IPS DF 4.7 (cell line): Measurements from ENCODE around the gene KIF6.
"Not testable (repeated sequence)": the region's sequence is repeated elsewhere in the genome, so short reads cannot be mapped to it uniquely, and the experiment has no call there.

Source experiments
- DNase-seq: peaks from one replicate; pipeline ENCODE4 v3.0.0-alpha.2; 2013; ENCODE audit warnings: low spot score; ENCODE audit errors: extremely low read depth

Gene KIF6

DNA sequence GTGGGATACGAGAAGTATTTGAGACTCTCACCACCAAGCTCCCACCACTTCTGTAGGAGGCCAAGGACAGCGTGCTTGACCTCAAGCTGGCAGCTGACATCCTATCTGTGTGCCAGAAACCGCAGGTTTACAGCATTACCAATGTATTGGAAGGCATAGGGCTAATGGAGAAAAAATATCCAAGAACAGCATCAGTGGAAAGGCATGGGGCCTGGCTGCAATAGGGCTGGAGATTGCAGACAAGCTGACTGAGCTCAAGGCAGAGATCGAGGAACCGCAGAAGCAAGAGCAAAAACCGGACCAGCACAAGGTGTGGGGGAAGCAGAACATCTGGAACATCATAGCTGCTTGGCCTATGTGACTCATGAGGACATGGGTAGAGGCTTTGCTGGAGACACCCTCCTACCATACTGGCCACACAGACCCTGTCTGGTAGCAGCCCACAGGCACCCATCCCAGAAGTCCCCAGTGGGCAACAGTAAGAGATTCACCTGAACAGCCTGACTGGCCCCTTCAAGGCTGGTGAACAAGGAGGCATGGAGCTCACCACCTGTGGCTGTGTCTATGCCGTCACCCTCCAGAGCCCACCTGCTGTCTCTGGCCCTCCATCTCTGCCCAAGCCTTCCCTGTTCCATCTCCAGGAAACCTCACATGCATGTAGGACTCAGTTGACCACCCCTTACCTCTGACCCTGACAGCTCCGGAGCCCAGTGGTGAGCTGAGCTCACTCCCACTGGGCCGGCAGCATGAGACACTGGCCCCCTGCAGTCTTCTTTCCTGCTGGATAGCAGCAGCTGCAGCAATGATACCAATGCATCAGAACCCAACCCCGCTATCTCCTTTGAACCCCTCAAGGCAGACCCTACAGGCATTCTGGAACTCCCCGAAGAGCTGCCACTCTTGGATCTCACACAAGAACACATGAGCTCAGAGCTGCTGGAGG, 171.1 kb downstream of the KIF6 start:
- DNase-seq, result no peak

DNA sequence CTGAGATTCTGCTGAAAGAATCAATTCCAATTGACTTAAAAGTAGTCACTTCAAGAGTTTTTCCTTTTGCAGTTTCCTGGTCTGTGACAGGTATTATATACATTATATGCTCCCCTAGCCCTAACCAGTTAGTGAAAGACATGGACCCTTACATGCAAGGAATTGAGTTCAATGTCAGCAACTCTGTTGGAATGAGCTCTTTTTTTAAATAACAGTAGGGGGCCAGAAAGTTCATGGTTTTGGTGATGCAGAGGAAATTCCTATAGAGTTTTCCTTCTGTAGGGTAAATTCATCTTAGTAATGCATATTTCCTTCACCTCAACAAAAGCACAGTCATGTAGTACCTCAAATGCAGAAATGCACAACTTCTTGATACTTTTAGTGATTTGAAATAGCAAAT, 172.2 kb downstream of the KIF6 start:
- peak; percentile 14 for DNase-seq

DNA sequence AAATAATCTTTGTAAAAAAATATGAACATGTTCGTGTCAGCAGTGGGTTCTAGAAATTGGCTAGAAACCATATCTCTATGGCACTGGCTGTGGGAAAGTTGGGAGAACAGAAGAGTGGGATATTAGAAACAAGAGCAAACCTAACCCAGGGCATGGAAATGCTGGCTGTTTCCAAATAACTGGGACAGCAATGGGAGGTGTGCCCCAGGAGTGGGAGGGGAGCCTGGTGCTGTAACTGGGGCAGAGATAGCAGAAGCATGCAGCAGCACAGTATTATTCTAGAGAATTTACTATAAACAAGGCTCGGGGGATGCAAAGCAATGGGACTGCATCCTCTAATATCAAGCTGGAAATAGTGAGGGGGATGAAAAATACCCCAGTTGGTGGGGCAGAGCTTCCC, 175.0 kb downstream of the KIF6 start:
- no peak for DNase-seq

DNA sequence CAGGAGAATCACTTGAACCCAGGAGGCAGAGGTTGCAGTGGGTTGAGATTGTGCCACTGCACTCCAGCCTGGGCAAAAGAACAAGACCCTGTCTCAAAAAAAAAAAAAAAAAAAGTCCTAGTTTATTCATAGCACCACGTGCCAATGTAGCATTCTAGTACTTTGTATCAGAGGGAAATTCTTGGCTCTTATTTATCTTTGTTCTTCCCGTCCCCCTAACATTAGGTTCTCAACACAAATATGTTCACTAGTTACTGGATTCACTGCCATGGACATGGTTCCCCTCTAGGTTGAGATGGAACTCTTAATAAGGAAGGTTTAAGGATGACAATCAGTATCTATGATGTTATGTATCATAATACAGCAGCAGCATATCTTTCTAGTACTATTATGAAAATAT, 178.5 kb downstream of the KIF6 start:
- DNase-seq, result no peak

DNA sequence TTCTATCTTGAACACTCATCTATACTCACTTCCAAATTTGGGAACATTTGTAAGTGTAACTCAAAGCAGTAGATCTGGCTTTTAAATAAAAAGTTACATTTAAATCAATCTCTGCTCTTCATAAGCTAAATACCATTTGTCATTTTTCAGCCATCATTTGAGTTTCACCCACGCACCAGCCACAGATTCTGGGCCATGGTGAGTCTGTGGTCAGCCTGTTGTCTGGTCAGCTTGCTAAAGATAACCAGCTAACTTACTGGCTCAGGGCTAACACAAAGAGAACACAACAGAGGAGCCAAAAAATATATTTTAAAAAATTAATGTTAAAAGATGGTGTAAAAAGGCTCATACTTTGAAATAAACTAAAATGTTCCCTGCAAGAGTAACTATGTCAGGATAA, 181.3 kb downstream of the KIF6 start:
- DNase-seq, result no peak

DNA sequence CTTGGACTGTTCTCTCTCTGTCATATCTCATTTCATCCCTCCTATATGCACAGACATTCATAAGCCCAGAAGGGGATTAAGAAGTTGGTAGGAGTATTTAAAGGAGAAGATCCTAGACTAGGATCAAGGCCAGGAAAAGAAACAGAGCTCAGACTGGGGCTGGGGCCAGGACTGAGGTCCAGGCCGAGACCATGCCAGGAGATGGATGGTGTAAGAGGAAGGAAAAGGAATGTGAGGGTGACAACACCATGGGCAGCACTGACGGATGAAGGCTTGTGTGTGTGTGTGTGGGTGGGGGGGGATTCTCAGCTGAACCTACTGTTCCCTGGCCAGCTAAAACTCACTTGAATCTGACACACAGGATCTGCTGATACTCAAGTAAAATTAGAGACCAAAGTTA, 182.1 kb downstream of the KIF6 start:
- DNase-seq, result no peak

DNA sequence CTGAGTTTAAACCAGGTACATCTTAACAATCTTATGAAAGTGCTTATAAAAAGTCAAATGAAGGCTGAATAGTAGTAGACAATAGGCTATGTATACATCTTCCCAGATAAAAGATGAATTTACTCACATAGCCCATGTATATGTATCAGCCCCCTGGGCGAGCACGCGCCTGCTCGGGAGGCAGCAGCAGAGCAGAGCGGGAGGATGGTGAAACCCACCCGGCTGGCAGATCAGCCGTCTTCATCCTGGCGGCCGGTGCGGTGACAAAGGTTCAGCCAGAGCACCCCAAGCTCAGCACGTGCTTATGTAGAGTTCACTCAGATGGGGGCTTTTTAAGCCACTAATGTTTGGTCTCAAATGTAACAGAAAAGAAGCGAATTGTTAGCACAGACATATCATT, 184.8 kb downstream of the KIF6 start:
- DNase-seq, result no peak

DNA sequence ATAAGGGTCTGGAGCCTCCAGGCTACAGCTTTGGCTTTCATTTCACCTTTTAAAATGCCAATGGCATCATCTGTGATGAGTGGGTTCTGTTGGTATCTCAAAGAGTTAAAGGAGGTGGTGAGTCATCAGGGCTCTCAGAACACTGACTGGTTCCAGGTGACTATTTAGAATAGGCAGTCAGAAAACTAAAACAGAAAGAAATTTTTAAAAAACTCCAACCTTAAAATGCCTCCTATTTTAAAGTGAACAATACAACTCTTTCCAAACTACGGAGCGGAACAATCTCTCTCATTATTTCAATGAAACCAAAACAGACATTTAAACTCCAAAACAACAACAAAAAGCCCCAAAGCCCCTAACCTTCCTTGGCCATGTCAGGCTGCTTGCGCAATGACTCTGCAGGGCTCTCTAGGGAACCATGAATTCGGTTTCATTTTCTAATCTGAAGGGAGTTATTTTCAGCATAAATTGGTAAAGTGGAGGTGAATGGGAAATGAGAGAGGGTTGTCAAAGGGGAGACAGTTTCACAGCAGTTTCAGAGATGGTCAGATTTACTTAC, 194.9 kb downstream of the KIF6 start:
- DNase-seq, result no peak

DNA sequence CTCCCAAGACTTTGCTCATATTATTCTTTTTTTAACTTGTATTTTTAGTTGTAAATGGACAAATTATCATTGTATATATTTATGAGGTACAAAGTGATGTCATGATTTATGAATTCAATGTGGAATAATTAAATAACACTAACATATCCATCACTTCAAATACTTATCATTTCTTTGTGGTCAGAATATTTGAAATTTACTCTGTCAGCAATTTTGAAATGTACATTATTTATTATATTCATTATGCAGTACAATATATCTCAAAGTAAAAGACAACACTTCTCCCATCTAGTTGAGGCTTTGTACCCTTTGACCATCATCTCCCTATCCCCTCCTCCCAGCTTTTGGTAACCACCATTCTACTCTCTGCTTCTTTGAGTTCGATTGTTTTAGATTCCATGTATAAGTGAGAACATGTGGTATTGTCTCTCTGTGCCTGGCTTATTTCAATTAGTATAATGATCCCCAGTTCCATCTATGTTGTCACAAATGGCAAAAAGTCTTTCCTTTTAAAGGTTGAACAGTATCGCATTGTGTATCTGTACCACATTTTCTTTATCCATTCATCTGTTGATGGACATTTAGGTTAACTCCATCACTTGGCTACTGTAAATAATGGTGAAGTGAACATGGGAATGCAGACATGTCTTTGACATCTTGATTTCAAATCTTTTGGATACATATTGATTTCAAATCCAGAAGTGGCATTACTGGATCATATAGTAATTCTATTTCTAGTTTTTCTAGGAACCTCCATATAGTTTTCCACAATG, 197.2 kb downstream of the KIF6 start:
- no peak for DNase-seq

DNA sequence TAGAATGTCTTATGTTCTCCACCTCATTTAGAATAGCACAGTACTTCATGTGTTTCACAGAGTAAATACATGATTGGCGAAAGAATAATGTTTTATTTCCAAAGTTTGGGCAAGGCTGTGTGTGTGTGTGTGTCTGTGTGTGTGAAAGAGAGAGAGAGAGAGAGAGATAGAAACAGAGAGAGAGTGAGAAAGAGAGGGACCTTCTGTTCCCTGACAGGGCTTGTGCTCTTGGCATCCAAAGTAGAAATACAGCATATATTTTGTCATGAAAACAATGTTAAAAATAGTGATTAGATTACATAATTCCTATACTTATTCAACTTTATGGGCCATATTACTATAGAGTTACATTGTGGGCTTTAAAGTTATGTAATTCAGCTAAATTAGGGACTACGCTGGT, 201.2 kb downstream of the KIF6 start:
- no peak for DNase-seq

DNA sequence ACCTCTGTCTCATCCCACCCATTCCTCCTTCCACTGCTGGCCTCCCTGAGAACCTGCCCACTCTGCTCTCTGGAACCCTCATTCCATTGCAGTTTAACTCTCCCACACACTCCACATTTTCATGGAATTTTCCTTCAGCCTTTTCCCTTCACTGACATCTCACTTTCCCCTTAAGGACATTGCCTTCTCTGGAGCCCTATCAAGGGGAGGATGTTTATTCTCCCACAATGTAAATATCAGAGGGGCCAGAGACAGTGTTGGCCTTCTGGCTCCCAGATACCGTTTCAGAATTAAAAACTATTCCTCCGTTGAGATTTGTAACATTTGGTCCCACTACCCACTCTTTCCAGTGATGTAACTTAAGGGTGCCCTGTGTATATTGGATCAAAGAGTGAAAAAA, 203.2 kb downstream of the KIF6 start:
- no peak for DNase-seq

DNA sequence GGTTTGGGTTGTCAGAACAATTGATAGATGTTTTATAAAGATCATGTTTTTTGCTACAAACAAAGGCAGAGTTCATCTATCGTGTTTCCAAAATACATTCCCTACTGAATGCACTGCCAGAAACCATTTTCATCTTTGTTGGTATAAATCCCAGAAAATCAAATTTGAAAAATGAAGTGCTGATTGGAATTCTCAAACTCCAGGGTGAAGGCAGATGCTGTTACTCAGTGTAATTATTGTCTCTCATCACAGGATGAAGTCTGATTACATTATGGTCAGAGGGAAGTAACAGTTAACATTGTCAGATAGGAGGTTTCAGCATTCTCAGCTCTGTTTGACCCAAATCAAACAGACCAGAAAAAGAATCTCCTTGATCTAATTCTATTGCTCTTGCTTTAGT, 204.3 kb downstream of the KIF6 start:
- DNase-seq, result no peak

DNA sequence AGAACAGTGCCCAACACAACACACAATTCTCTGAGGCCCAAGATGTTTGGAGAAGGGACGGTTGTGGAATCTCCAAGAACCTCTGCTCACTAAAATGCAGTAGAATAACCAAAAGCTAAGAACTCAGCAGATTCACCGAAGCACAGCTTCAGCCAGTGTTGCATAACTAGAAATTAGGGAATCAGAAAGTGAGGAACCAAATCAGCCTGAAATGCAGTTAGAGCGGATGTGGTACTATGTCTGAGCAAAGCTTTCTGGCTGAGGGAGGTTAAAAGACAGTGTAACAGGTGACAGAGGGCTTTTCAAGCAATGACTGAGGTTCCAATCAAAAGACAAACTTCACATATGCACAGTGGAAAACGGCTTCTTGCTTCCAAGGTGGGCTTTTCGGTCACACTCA, 204.8 kb downstream of the KIF6 start:
- DNase-seq, result no peak

DNA sequence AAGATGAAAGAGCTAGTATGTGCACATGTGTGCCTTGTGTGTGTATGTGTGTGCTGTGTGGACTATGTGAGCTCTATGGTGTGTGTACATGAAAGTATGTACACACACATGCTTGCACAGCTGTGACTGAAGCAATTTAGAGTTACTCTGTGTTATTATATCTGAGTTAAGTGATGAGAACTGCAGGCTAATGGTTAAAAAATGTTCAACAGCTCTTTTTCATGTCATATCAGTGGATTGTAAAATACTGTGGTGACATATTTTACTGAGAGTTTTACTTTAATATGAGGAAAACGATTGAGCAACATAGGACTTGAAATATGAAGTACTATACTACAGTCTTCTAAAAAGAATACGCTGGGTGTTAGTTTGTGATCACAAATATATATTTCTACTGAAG, 207.0 kb downstream of the KIF6 start:
- no peak for DNase-seq

DNA sequence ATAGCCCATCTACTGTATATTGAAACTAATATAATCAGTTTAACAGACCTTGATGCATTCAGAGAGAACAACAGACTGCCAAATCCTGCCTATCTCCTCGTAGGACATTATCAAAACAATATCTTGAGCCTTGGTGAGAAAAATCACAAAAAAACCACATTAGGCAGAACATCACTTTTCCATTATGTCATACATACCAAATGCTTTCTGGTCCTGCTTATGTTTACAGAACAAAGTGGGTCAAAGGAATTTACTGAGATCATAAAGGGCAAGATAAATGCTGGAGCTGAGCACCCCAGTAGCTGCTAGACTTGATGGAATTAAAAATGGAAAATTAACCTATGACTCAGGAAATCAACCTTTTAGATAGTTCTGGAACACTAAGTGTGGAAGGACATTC, 207.5 kb downstream of the KIF6 start:
- no peak for DNase-seq

DNA sequence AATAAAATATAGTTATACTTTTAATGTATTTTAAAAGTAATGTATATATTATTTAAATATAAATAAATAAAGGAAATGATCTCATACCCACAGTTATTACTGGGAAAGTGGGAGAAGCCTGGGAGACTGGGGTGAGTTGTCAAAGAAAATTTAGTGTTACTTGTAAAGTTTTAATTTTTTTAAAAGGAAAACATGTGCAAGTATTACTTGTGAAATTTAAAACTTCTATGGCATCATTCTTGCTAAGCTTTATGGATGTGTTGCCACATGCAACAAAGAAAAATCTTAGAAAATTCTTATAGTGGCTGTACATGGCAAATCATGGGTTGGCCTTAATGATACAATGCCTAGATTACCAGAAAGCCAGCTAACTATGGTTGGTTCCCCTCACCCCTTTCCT, 208.7 kb downstream of the KIF6 start:
- DNase-seq, result no peak

DNA sequence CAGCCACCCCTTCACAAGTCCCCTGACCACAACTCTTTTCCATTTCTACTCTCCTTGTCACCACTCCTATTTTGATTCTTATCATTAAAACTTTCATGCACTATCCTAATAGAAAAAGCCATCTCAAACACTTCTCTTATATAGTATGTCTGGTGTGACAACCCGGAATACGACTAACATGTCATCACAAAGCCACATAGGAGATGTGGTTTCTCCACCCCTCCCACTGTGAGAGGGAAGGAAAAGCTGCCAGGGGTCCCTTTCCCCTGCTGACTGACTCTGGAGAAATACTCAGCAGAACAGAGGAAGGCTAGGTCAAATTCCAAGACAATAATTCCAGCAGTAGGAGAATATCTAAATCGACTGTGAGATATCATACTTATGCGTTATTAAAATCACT, 209.7 kb downstream of the KIF6 start:
- no peak for DNase-seq

DNA sequence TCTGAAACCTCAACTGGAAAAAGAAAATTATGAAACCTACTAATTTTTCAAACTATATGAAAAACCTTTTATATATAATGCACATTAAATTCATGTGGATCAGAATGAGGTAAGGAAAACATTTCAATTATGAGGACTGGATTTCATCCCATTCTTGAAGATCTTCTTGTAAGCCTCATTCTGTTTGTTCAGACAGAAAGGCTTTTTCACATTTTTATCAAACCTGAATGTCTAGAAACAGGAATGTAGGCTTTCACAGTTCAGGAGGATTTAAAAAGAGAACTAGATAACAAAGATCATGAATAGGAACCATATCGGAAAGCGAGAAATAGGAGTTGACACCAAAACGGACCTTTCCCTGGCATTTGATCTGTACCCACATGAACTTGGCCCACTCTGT, 210.2 kb downstream of the KIF6 start:
- no peak for DNase-seq

DNA sequence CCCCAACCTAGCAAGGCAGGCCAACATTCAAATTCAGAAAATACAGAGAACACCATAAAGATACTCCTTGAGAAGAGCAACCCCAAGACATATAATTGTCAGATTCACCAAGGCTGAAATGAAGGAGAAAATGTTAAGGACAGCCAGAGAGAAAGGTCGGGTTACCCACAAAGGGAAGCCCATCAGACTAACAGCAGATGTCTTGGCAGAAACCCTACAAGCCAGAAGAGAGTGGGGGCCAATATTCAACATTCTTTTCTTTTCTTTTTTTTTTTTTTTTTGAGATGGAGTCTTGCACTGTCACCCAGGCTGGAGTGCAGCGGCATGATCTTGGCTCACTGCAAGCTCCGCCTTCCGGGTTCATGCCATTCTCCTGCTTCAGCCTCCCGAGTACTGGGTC, 215.4 kb downstream of the KIF6 start:
- not testable (repeated sequence) for DNase-seq

DNA sequence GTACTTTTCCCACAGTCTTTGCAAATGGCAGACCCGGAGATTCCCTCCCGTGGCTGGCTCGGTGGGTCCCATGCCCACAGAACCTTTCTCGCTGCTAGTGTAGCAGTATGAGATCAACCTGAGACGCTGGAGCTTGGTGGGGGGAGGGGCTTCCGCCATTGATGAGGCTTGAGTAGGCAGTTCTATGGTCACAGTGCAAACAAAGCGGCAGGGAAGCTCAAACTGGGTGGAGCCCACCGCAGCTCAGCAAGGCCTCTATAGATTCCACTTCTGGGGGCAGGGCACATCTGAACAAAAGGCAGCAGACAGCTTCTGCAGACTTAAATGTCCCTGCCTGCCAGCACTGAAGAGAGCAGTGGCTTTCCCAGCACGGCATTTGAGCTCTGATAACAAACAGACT, 216.7 kb downstream of the KIF6 start:
- no peak for DNase-seq

DNA sequence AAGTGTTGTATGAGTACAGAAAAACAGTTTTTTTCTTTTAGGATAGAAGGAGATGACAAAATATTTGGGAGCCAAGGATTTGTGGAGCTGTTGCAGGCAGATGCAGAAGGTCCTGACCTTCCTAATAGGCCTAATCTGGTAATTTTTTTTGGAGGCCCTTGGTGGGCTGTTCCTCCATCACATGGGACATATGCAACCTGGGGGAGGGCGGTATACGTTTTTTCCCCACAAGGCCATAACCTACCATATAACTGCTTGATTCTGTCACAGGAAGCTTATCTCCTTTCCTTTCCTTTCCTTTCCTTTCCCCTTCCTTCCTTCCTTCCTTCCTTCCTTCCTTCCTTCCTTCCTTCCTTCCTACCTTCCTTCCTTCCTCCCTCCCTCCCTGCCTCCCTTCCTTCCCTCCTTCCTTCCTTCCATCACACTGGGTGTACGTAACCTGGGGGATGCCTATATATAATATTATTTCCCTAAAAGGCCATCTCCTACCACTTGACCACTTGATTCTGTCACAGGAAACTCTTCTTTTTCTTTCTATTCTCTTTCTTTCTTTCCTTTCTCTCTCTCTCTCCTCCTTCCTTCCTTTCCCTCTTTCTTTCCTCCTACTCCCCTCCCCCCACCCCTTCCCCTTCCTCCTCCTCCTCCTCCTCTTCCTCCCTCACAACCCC, 217.7 kb downstream of the KIF6 start:
- no peak for DNase-seq
